Measurements from ENCODE around the gene RPRML. TPM values are rescaled to one million over a fixed set of nuclear protein-coding genes. Genes with fewer than 3 reads are reported as not detected.
"Not testable (repeated sequence)": the region's sequence is repeated elsewhere in the genome, so short reads cannot be mapped to it uniquely, and the experiment has no call there.

Gene RPRML
- total RNA-seq, 4 donors from 2014 or later, result 0.64 to 6.8 (median 3.3) TPM

- DNase-seq (ENCODE audit: low spot score in 2 of 2), result no peak
- TF ChIP-seq CTCF (IDR thresholded peaks at IDR 0.05) (no peak), POLR2A (IDR thresholded peaks at IDR 0.05) (no peak), EP300 (IDR thresholded peaks at IDR 0.05) (no peak), POLR2AphosphoS5 (IDR thresholded peaks at IDR 0.05) (no peak)
- Histone ChIP-seq H3K27ac (no peak overlapping the region), H3K9me3 (no peaks in the 10 kb centered on the region), H3K4me3 (no peak overlapping the region), H3K27me3 (no peaks in the 10 kb centered on the region), H3K36me3 (no peaks in the 10 kb centered on the region), H3K4me1 (peaks cover 2% of the 10 kb centered on the region)
- WGBS, result 43% methylated on average over 2 of the region's 2 CpGs
Observed at GRCh38 chr17:46960152-46960551, 18.9 kb downstream of the RPRML start.

- Histone ChIP-seq H3K9me3 (no peaks in the 10 kb centered on the region), H3K4me1 (peaks cover 2% of the 10 kb centered on the region), H3K36me3 (no peaks in the 10 kb centered on the region), H3K27ac (no peak overlapping the region), H3K4me3 (no peak overlapping the region), H3K27me3 (no peaks in the 10 kb centered on the region)
- TF ChIP-seq POLR2AphosphoS5 (IDR thresholded peaks at IDR 0.05) (no peak), CTCF (IDR thresholded peaks at IDR 0.05) (no peak), EP300 (IDR thresholded peaks at IDR 0.05) (no peak), POLR2A (IDR thresholded peaks at IDR 0.05) (no peak)
- WGBS, result 73% methylated on average over 8 of the region's 8 CpGs
- DNase-seq (ENCODE audit: low spot score in 2 of 2), result no peak
Observed at GRCh38 chr17:46958041-46958591, 20.9 kb downstream of the RPRML start.

GRCh38 chr17:46953191-46953590 is 25.9 kb downstream of the RPRML start:
- H3K27me3 ChIP-seq; DNase-seq (ENCODE audit: low spot score in 2 of 2); H3K27ac ChIP-seq; H3K4me1 ChIP-seq; H3K4me3 ChIP-seq; H3K36me3 ChIP-seq; H3K9me3 ChIP-seq: not testable (repeated sequence)
- 94% methylated on average over 2 of the region's 4 CpGs for WGBS

- WGBS, result 78% methylated on average over 9 of the region's 9 CpGs
Observed at GRCh38 chr17:46952115-46952514, 26.9 kb downstream of the RPRML start.

GRCh38 chr17:46951706-46952105 is 27.3 kb downstream of the RPRML start:
- H3K27me3 ChIP-seq, result no peaks in the 10 kb centered on the region
- H3K27ac ChIP-seq, result no peak overlapping the region
- 21% methylated on average over 5 of the region's 5 CpGs for WGBS
- H3K4me3 ChIP-seq, result no peak overlapping the region
- H3K36me3 ChIP-seq, result peaks cover 3% of the 10 kb centered on the region
- DNase-seq (ENCODE audit: low spot score in 2 of 2), result no peak
- H3K9me3 ChIP-seq, result no peaks in the 10 kb centered on the region
- TF ChIP-seq EP300 (IDR thresholded peaks at IDR 0.05), result no peak
- TF ChIP-seq CTCF (IDR thresholded peaks at IDR 0.05), result no peak
- TF ChIP-seq POLR2A (IDR thresholded peaks at IDR 0.05), result no peak
- no peak for TF ChIP-seq POLR2AphosphoS5 (IDR thresholded peaks at IDR 0.05)
- H3K4me1 ChIP-seq, result peaks cover 7% of the 10 kb centered on the region

More at GRCh38 chr17:46952115-46952514, 26.9 kb downstream of the RPRML start:
- H3K4me3 ChIP-seq, result no peak overlapping the region
- peaks cover 3% of the 10 kb centered on the region for H3K36me3 ChIP-seq
- no peak for DNase-seq (ENCODE audit: low spot score in 2 of 2)
- TF ChIP-seq POLR2AphosphoS5 (IDR thresholded peaks at IDR 0.05) (no peak), POLR2A (IDR thresholded peaks at IDR 0.05) (no peak), EP300 (IDR thresholded peaks at IDR 0.05) (no peak), CTCF (IDR thresholded peaks at IDR 0.05) (no peak)
- H3K9me3 ChIP-seq, result no peaks in the 10 kb centered on the region
- no peak overlapping the region for H3K27ac ChIP-seq
- H3K4me1 ChIP-seq, result peaks cover 7% of the 10 kb centered on the region
- no peaks in the 10 kb centered on the region for H3K27me3 ChIP-seq

All from suprapubic skin (tissue), 4 donors.